ENCODE data around the gene TH.

Gene TH

DNA sequence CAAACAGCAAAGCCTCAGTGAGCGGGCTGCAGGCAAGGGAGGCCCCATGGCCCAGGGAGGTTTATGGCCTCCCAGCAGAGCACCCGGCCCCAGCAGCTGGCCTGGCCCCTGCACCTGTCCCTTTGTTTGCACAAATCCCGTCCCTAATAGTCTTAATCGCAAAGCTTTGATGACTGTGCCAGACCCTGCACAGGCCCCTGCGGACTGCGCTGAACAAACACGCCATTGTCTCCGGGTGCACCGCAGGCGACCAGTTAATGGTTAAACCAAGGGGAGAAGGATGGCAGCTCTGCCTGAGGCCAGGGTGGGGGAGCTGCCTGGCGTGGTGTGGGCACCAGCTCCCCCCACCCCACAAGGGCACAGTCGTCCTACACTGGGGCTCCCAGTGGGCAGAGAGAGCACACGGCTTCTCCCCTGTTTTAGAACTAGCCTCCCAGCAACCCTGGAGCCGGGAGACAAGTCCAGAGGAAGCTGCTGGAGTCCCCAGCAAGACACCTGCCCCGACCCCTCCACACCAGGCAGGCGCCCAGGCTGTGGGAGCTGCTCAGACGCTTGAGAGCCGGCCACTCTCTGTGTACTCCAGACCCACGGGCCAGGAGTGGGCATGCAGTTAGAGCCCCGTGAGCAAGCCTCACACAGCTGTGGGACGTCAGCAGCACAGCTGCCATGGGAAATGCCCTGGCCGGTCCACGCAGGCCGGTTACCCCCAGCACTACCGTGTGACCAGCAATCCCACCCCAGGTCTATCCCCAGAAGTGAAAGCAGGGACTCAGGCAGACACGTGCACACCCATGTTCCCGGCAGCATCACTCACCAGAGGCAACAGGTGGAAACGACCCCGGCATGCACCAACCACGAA, 39.7 kb upstream of the TH start:
- no peaks in the 10 kb centered on the region for H3K79me2 ChIP-seq (ENCODE audit: low read length)
- H3K9me2 ChIP-seq (replicated peaks; ENCODE audit: insufficient read depth, low read length), result no peaks in the 10 kb centered on the region
- H3K27ac ChIP-seq (ENCODE audit: low read length), result no peak overlapping the region
- H4K20me1 ChIP-seq (ENCODE audit: insufficient read depth, low read length), result no peaks in the 10 kb centered on the region
- H3K4me1 ChIP-seq (ENCODE audit: low read length), result no peaks in the 10 kb centered on the region
- H3K9me3 ChIP-seq (replicated peaks; ENCODE audit: insufficient read depth, low read length), result no peaks in the 10 kb centered on the region
- no peak overlapping the region for H2AFZ ChIP-seq (ENCODE audit: low read length)
- H3K36me3 ChIP-seq (replicated peaks; ENCODE audit: insufficient read depth, low read length), result no peaks in the 10 kb centered on the region
- peaks cover 94% of the 10 kb centered on the region for H3K27me3 ChIP-seq (replicated peaks; ENCODE audit: insufficient read depth, low read length)
- H3K4me2 ChIP-seq (ENCODE audit: low read depth, low read length), result no peak overlapping the region
- H3K9ac ChIP-seq (ENCODE audit: low read length), result no peak overlapping the region
- H3K4me3 ChIP-seq (ENCODE audit: low read length), result no peak overlapping the region
- no peak for TF ChIP-seq EZH2phosphoT487 (IDR thresholded peaks at IDR 0.05; ENCODE audit: low read length)
- no peak for TF ChIP-seq EZH2 (optimal IDR thresholded peaks at IDR 0.05; ENCODE audit: low read depth, low read length)
- TF ChIP-seq, protein P1, sequence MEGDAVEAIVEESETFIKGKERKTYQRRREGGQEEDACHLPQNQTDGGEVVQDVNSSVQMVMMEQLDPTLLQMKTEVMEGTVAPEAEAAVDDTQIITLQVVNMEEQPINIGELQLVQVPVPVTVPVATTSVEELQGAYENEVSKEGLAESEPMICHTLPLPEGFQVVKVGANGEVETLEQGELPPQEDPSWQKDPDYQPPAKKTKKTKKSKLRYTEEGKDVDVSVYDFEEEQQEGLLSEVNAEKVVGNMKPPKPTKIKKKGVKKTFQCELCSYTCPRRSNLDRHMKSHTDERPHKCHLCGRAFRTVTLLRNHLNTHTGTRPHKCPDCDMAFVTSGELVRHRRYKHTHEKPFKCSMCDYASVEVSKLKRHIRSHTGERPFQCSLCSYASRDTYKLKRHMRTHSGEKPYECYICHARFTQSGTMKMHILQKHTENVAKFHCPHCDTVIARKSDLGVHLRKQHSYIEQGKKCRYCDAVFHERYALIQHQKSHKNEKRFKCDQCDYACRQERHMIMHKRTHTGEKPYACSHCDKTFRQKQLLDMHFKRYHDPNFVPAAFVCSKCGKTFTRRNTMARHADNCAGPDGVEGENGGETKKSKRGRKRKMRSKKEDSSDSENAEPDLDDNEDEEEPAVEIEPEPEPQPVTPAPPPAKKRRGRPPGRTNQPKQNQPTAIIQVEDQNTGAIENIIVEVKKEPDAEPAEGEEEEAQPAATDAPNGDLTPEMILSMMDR (IDR thresholded peaks at IDR 0.05; ENCODE audit: low read length), result no peak
- DNase-seq, result no peak
- no peaks in the 10 kb centered on the region for H3F3A ChIP-seq (ENCODE audit: insufficient read depth, low read length)

DNA sequence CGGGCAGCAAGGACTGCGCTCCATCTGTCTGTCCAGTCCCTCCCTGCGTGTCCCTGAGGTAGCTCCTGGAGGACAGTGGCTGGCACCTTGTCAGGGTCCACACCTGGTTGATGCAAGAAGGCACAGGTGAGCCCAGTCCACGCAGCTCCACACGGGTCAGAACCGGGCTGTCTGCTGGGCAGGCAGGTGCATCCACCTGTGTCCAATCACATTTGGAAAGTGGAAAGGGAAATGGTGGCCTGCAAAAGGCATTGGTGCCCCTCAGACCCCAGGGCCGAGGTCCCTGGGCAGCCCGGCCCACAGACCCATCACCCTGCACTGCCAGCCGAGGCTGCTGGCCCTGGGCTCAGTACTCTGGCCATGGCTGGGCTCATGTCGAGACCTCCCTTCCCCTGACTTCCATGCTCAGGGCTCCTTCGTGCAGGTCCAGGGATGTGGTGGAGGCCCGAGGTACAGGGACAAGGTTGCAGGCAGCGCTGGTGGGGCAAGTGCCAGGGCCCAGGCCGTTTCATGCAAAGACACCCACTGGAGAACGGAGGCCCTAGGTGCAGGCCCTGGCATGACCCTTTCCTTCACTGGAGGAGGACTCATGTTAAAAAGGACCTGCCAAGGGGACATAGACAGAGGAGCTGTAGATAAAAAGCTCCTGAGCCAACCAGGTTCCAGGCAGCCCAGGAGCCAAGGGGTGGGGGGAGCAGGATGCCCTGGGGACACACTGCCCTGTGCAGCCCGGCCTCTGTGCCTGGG, 38.9 kb upstream of the TH start:
- H3K27ac ChIP-seq (ENCODE audit: low read length), result no peak overlapping the region
- H3K79me2 ChIP-seq (ENCODE audit: low read length), result no peaks in the 10 kb centered on the region
- H3K36me3 ChIP-seq (replicated peaks; ENCODE audit: insufficient read depth, low read length), result no peaks in the 10 kb centered on the region
- no peak overlapping the region for H2AFZ ChIP-seq (ENCODE audit: low read length)
- H3F3A ChIP-seq (ENCODE audit: insufficient read depth, low read length), result no peaks in the 10 kb centered on the region
- H3K9me2 ChIP-seq (replicated peaks; ENCODE audit: insufficient read depth, low read length), result no peaks in the 10 kb centered on the region
- TF ChIP-seq, protein P1 (IDR thresholded peaks at IDR 0.05; ENCODE audit: low read length), result no peak
- TF ChIP-seq EZH2 (optimal IDR thresholded peaks at IDR 0.05; ENCODE audit: low read depth, low read length), result no peak
- no peak for TF ChIP-seq EZH2phosphoT487 (IDR thresholded peaks at IDR 0.05; ENCODE audit: low read length)
- H3K4me1 ChIP-seq (ENCODE audit: low read length), result no peaks in the 10 kb centered on the region
- no peak for DNase-seq
- no peaks in the 10 kb centered on the region for H4K20me1 ChIP-seq (ENCODE audit: insufficient read depth, low read length)
- H3K9ac ChIP-seq (ENCODE audit: low read length), result no peak overlapping the region
- H3K4me2 ChIP-seq (ENCODE audit: low read depth, low read length), result no peak overlapping the region
- H3K9me3 ChIP-seq (replicated peaks; ENCODE audit: insufficient read depth, low read length), result no peaks in the 10 kb centered on the region
- no peak overlapping the region for H3K4me3 ChIP-seq (ENCODE audit: low read length)
- H3K27me3 ChIP-seq (replicated peaks; ENCODE audit: insufficient read depth, low read length), result peaks cover 93% of the 10 kb centered on the region

DNA sequence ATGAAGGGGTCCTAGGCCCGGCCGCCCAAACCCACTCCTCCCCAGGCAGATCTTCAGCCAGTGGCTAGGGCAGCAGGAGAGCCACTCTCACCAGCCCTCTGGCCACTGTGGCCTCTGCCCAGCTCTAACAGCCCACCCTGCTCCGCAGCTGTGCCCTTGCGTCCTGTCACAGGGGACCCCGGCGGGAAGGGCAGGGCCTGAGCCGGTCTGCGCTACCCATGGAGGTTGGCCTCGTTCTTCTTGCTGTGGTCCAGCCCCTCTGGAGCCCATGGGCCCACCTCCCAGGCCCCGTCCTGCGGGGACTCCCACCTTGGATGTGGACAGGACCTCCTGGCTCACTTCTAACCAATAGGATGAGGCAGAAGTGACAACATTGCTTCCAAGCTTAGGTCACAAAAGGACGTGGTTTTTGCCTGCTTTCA, 38.3 kb upstream of the TH start:
- Histone ChIP-seq H3K9ac (ENCODE audit: low read length) (no peak overlapping the region), H3K79me2 (ENCODE audit: low read length) (no peaks in the 10 kb centered on the region), H3K4me2 (ENCODE audit: low read depth, low read length) (no peak overlapping the region), H3K36me3 (replicated peaks; ENCODE audit: insufficient read depth, low read length) (no peaks in the 10 kb centered on the region), H2AFZ (ENCODE audit: low read length) (no peak overlapping the region), H3K9me2 (replicated peaks; ENCODE audit: insufficient read depth, low read length) (no peaks in the 10 kb centered on the region), H4K20me1 (ENCODE audit: insufficient read depth, low read length) (no peaks in the 10 kb centered on the region), H3F3A (ENCODE audit: insufficient read depth, low read length) (no peaks in the 10 kb centered on the region), H3K4me3 (ENCODE audit: low read length) (no peak overlapping the region), H3K9me3 (replicated peaks; ENCODE audit: insufficient read depth, low read length) (no peaks in the 10 kb centered on the region), H3K4me1 (ENCODE audit: low read length) (no peaks in the 10 kb centered on the region), H3K27ac (ENCODE audit: low read length) (no peak overlapping the region), H3K27me3 (replicated peaks; ENCODE audit: insufficient read depth, low read length) (peaks cover 89% of the 10 kb centered on the region)
- TF ChIP-seq EZH2phosphoT487 (IDR thresholded peaks at IDR 0.05; ENCODE audit: low read length) (no peak), EZH2 (optimal IDR thresholded peaks at IDR 0.05; ENCODE audit: low read depth, low read length) (no peak)
- TF ChIP-seq, protein P1 (IDR thresholded peaks at IDR 0.05; ENCODE audit: low read length), result no peak
- DNase-seq, result no peak

All from MM.1S (cell line).